Keratinocyte (primary cell): ENCODE measurements around the gene EXD3. TPM values are rescaled to one million over a fixed set of nuclear protein-coding genes. Genes with fewer than 3 reads are reported as not detected.

ENCODE experiments used
- DNase-seq: peaks from one replicate; pipeline ENCODE4 v3.0.0-alpha.2; 2011; ENCODE audit warnings: low read depth, missing footprints, low spot score
- FAIRE-seq: peaks from 2 replicates; lab custom pipeline; 2011; peaks lifted over from hg19 to GRCh38; lab: Jason Lieb, UNC
- H2AFZ ChIP-seq: 2 replicates; pipeline ENCODE4 v1.6.0; 2012; ENCODE audit warnings: low read length, control low read depth, inconsistent platforms; ENCODE audit not compliant: control insufficient read depth
- H3K27ac ChIP-seq: 2 replicates; pipeline ENCODE4 v1.5.1; 2011; ENCODE audit warnings: low read length; ENCODE audit not compliant: control insufficient read depth, insufficient read depth
- H3K27me3 ChIP-seq: 3 replicates; pipeline ENCODE4 v1.6.0; 2011; ENCODE audit warnings: low read length; ENCODE audit not compliant: control insufficient read depth, insufficient read depth; ENCODE audit errors: extremely low read depth
- H3K36me3 ChIP-seq, 2 experiments: 2 replicates in 1 of 2; 3 replicates in 1 of 2; pipeline ENCODE4 v1.5.1; 2011; ENCODE audit warnings: low read length in 2 of 2, mild to moderate bottlenecking in 1 of 2; ENCODE audit not compliant: control insufficient read depth in 2 of 2, insufficient read depth in 2 of 2; ENCODE audit errors: extremely low read depth in 1 of 2
- H3K4me1 ChIP-seq: 3 replicates; pipeline ENCODE4 v1.5.1; 2011; ENCODE audit warnings: low read length; ENCODE audit not compliant: control insufficient read depth, insufficient read depth; ENCODE audit errors: extremely low read depth
- H3K4me2 ChIP-seq: 3 replicates; pipeline ENCODE4 v1.6.0; 2011; ENCODE audit warnings: low read depth, low read length; ENCODE audit not compliant: control insufficient read depth, insufficient read depth; ENCODE audit errors: extremely low read depth
- H3K4me3 ChIP-seq, 3 experiments: fragments of 200-600 bp in 1 of 3; sonication (generic) in 1 of 3; 2 replicates in 2 of 3; 3 replicates in 1 of 3; pipeline ENCODE4 v1.5.1; 2011 to 2016; ENCODE audit warnings: low read length in 3 of 3, mild to moderate bottlenecking in 3 of 3, control low read depth in 2 of 3, inconsistent platforms in 1 of 3, low read depth in 1 of 3, mixed read lengths in 1 of 3, mixed run types in 1 of 3, moderate library complexity in 1 of 3; ENCODE audit not compliant: control insufficient read depth in 2 of 3, insufficient read depth in 2 of 3; ENCODE audit errors: extremely low read depth in 1 of 3
- H3K79me2 ChIP-seq: 2 replicates; pipeline ENCODE4 v1.6.0; 2012; ENCODE audit warnings: low read length; ENCODE audit not compliant: control insufficient read depth, insufficient read depth
- H3K9ac ChIP-seq: 3 replicates; pipeline ENCODE4 v1.6.0; 2011; ENCODE audit warnings: low read length; ENCODE audit not compliant: control insufficient read depth, insufficient read depth; ENCODE audit errors: extremely low read depth
- H3K9me1 ChIP-seq: 3 replicates; pipeline ENCODE4 v1.6.0; 2011; ENCODE audit warnings: low read length; ENCODE audit not compliant: control insufficient read depth, insufficient read depth; ENCODE audit errors: extremely low read depth
- H3K9me3 ChIP-seq: 2 replicates; pipeline ENCODE4 v1.5.1; 2012; ENCODE audit warnings: low read depth, low read length; ENCODE audit not compliant: control insufficient read depth
- H4K20me1 ChIP-seq: 3 replicates; pipeline ENCODE4 v1.6.0; 2011; ENCODE audit warnings: low read length; ENCODE audit not compliant: control insufficient read depth, insufficient read depth; ENCODE audit errors: extremely low read depth
- CTCF ChIP-seq, 3 experiments: IDR thresholded peaks in 1 of 3; conservative IDR thresholded peaks in 1 of 3; optimal IDR thresholded peaks in 1 of 3; 2 replicates in 2 of 3; 3 replicates in 1 of 3; pipeline versions ENCODE3 to v1.5.1; 2011; ENCODE audit warnings: low read length in 3 of 3, mild to moderate bottlenecking in 3 of 3, moderate library complexity in 2 of 3, control low read depth in 1 of 3, inconsistent platforms in 1 of 3; ENCODE audit not compliant: insufficient read depth in 2 of 3; ENCODE audit errors: extremely low read depth in 1 of 3
- EZH2 ChIP-seq: IDR thresholded peaks from one replicate; pipeline ENCODE4 v1.6.1; 2012; ENCODE audit warnings: inconsistent platforms, mild to moderate bottlenecking, low read length, moderate library complexity
- dilution Hi-C: fragments of 300-500 bp; cut with MboI; formaldehyde crosslinking; loops from one replicate; pipeline ENCODE4 v1.7.0; 2020; ENCODE audit warnings: low sequenced_read_pairs; ENCODE audit not compliant: extremely low pct_ligation_motif_present
- polyA plus RNA-seq, 5 experiments: library from polyadenylated mRNA; depleted of rRNA in 3 of 5; stranded (reverse) in 3 of 5; stranded (forward) in 1 of 5; unstranded in 1 of 5; fragments of >200 nt; gene quantifications; 1 replicate in 1 of 5; 2 replicates in 3 of 5; 3 replicates in 1 of 5; pipeline versions ENCODE4 v1.2.1 to v1.2.3, GENCODE V29; 2011 to 2012; ENCODE audit warnings: missing spikeins in 2 of 5, low read depth in 1 of 5, low replicate concordance in 1 of 5

EXD3 gene
- polyA plus RNA-seq, 1 donor (not counting 4 experiments of a cell fraction or from before 2014, with no cell fraction given), result 1.5 TPM

GRCh38 chr9:137429974-137430722 is 7.2 kb upstream of the EXD3 start:
- FAIRE-seq (no peak), DNase-seq (no peak)
- Histone ChIP-seq H3K9me3 (no peaks in the 10 kb centered on the region), H4K20me1 (no peaks in the 10 kb centered on the region), H3K79me2 (no peaks in the 10 kb centered on the region), H3K9ac (no peak overlapping the region), H3K9me1 (no peaks in the 10 kb centered on the region), H3K27me3 (peaks cover 7% of the 10 kb centered on the region), H3K4me3 (no peak overlapping the region), H3K36me3 (no peaks in the 10 kb centered on the region), H3K27ac (no peak overlapping the region), H2AFZ (no peak overlapping the region), H3K4me1 (peaks cover 6% of the 10 kb centered on the region), H3K4me2 (no peak overlapping the region)
- dilution Hi-C loops, result no loop called here
- TF ChIP-seq CTCF (optimal IDR thresholded peaks at IDR 0.05 in 1 of 3, IDR thresholded peaks at IDR 0.05 in 1 of 3, conservative IDR thresholded peaks at IDR 0.05 in 1 of 3; ENCODE audit: extremely low read depth in 1 of 3, insufficient read depth in 2 of 3, low read length in 3 of 3), result no peak
- no peak for TF ChIP-seq EZH2

- no peaks in the 10 kb centered on the region for H3K79me2 ChIP-seq
- H3K4me3 ChIP-seq, result no peak overlapping the region
- no peaks in the 10 kb centered on the region for H4K20me1 ChIP-seq
- no peaks in the 10 kb centered on the region for H3K36me3 ChIP-seq
- no peak overlapping the region for H3K27ac ChIP-seq
- no peaks in the 10 kb centered on the region for H3K9me1 ChIP-seq
- FAIRE-seq (no peak), DNase-seq (no peak)
- no peak overlapping the region for H3K9ac ChIP-seq
- dilution Hi-C loops, result no loop called here
- TF ChIP-seq CTCF (optimal IDR thresholded peaks at IDR 0.05 in 1 of 3, IDR thresholded peaks at IDR 0.05 in 1 of 3, conservative IDR thresholded peaks at IDR 0.05 in 1 of 3; ENCODE audit: extremely low read depth in 1 of 3, insufficient read depth in 2 of 3, low read length in 3 of 3) (no peak), EZH2 (no peak)
- peaks cover 13% of the 10 kb centered on the region for H3K4me1 ChIP-seq
- H3K4me2 ChIP-seq, result no peak overlapping the region
- H3K27me3 ChIP-seq, result peaks cover 3% of the 10 kb centered on the region
- no peak overlapping the region for H2AFZ ChIP-seq
- no peaks in the 10 kb centered on the region for H3K9me3 ChIP-seq
Observed at GRCh38 chr9:137429546-137429890, 6.6 kb upstream of the EXD3 start.
